ENCODE data around the gene SLC6A1. TPM values are rescaled to one million over a fixed set of nuclear protein-coding genes. Genes with fewer than 3 reads are reported as not detected.

The SLC6A1 gene
- total RNA-seq, 1 donor from 2014 or later, result 7.4 TPM

Other genes with a start within 250 kb of the SLC6A1 start
- 0.12 TPM for gene SLC6A11, start 176.5 kb upstream of the SLC6A1 start, total RNA-seq
- gene HRH1, start 161.7 kb downstream of the SLC6A1 start, total RNA-seq, result 5.6 TPM